ENCODE measurements around the gene ZNF850.
A peak's percentile ranks its signal among the peaks of the same experiment; 100 is the strongest.

ZNF850 gene

GRCh38 chr19:36665832-36666231 is 106.8 kb downstream of the ZNF850 start:
- no peaks in the 10 kb centered on the region for H3K27me3 ChIP-seq (ENCODE audit: control insufficient read depth in 2 of 2, insufficient read depth in 2 of 2, low read length in 2 of 2)
- H3K9ac ChIP-seq (ENCODE audit: low read depth in 1 of 2, low read length in 2 of 2), result peak overlapping the region in 1 of 2 donors; percentile 69
- H3K4me1 ChIP-seq (ENCODE audit: control insufficient read depth in 2 of 2, insufficient read depth in 2 of 2, low read length in 2 of 2), result peaks cover 0 to 3% of the 10 kb centered on the region in 2 donors
- no peak overlapping the region for H3K27ac ChIP-seq (ENCODE audit: low read depth in 2 of 2, low read length in 2 of 2)
- H3K9me3 ChIP-seq (ENCODE audit: control insufficient read depth in 2 of 2, low read length in 2 of 2), result peaks cover 4 to 6% of the 10 kb centered on the region in 2 donors
- peaks cover 4 to 9% of the 10 kb centered on the region in 2 donors for H3K36me3 ChIP-seq (ENCODE audit: control insufficient read depth in 2 of 2, insufficient read depth in 2 of 2, low read length in 2 of 2)
- H3K4me3 ChIP-seq (ENCODE audit: low read length in 2 of 2), result peak overlapping the region; percentile 93 to 99
